OCI-LY1 (cell line): ENCODE results near the gene TXNRD1.
"Not testable (repeated sequence)": the region's sequence is repeated elsewhere in the genome, so short reads cannot be mapped to it uniquely, and the experiment has no call there.

Source experiments
- CTCF ChIP-seq: fragments of 200-600 bp; sonication (generic), shearing (Covaris generic); IDR thresholded peaks from 2 replicates; pipeline ENCODE4 v1.5.1; 2017; ENCODE audit warnings: mild to moderate bottlenecking, antibody characterized with exemption, low read length, moderate library complexity, mixed read lengths
- EZH2 ChIP-seq: fragments of 200-600 bp; sonication (generic), shearing (Covaris generic); IDR thresholded peaks from 2 replicates; pipeline ENCODE4 v1.8.0; 2017; ENCODE audit warnings: borderline replicate concordance, mixed run types, mild to moderate bottlenecking, antibody characterized with exemption, low read length, moderate library complexity, mixed read lengths

- not testable (repeated sequence) for TF ChIP-seq CTCF, EZH2
Observed at GRCh38 chr12:104328278-104328677, 112.7 kb downstream of the TXNRD1 start.
